Measurements from ENCODE around the gene MIER1.

- TF ChIP-seq CTCF (IDR thresholded peaks at IDR 0.05), result no peak
- no peak for TF ChIP-seq POLR2A (IDR thresholded peaks at IDR 0.05; ENCODE audit: low read depth)
Observed at GRCh38 chr1:67004176-67004575, 79.4 kb downstream of the MIER1 start.
